Measurements from ENCODE around the gene GNB1.
A peak's percentile ranks its signal among the peaks of the same experiment; 100 is the strongest.
"Not testable (repeated sequence)": the region's sequence is repeated elsewhere in the genome, so short reads cannot be mapped to it uniquely, and the experiment has no call there.

The GNB1 gene

GRCh38 chr1:1890506-1891348 lies at the start of gene GNB1:
Gene GNB1 (minus strand): TSS chr1:1891087. CDS start chr1:1825453, 65,634 bp downstream.
- DNase-seq: peak; percentile 91

GRCh38 chr1:1940123-1940425 lies 49.2 kb upstream of the GNB1 start:
- no peak for DNase-seq

GRCh38 chr1:1939296-1940122 lies 48.6 kb upstream of the GNB1 start:
- no peak for DNase-seq

GRCh38 chr1:1938613-1939295 lies 47.9 kb upstream of the GNB1 start:
- no peak for DNase-seq

GRCh38 chr1:1938276-1938573 lies 47.3 kb upstream of the GNB1 start:
- no peak for DNase-seq

- no peak for DNase-seq
These were observed 46.8 kb upstream of the GNB1 start for GRCh38 chr1:1937549-1938275.

- no peak for DNase-seq
These were observed 46.2 kb upstream of the GNB1 start for GRCh38 chr1:1937061-1937460.

- DNase-seq: not testable (repeated sequence)
These were observed 44.0 kb upstream of the GNB1 start for GRCh38 chr1:1934848-1935247.

- no peak for DNase-seq
These were observed 39.0 kb upstream of the GNB1 start for GRCh38 chr1:1929639-1930545.

GRCh38 chr1:1929102-1929638 lies 38.3 kb upstream of the GNB1 start:
- DNase-seq: no peak

- DNase-seq: no peak
These were observed 37.6 kb upstream of the GNB1 start for GRCh38 chr1:1928231-1929101.

- DNase-seq: no peak
These were observed 36.9 kb upstream of the GNB1 start for GRCh38 chr1:1927751-1928150.

GRCh38 chr1:1926886-1927660 lies 36.2 kb upstream of the GNB1 start:
- DNase-seq: no peak

- DNase-seq: no peak
These were observed 35.5 kb upstream of the GNB1 start for GRCh38 chr1:1926346-1926811.

- no peak for DNase-seq
These were observed 34.8 kb upstream of the GNB1 start for GRCh38 chr1:1925437-1926345.

GRCh38 chr1:1924849-1925248 lies 34.0 kb upstream of the GNB1 start:
- no peak for DNase-seq

GRCh38 chr1:1924386-1924785 lies 33.5 kb upstream of the GNB1 start:
- no peak for DNase-seq

GRCh38 chr1:1922956-1923833 lies 32.3 kb upstream of the GNB1 start:
- DNase-seq: no peak
